Fibroblast of mammary gland (primary cell): ENCODE measurements around the gene CAPSL.

ENCODE experiments used
- DNase-seq: peaks from one replicate; pipeline ENCODE4 v3.0.0-alpha.2; 2010; ENCODE audit warnings: low read depth
- H3K4me3 ChIP-seq: 2 replicates; pipeline ENCODE4 v1.5.1; 2011; ENCODE audit warnings: low read depth, mild to moderate bottlenecking, low read length, moderate library complexity; ENCODE audit not compliant: control insufficient read depth
- CTCF ChIP-seq: conservative IDR thresholded peaks from 2 replicates; pipeline ENCODE4 v1.5.1; 2011; ENCODE audit warnings: low read depth, low read length, inconsistent platforms; ENCODE audit not compliant: control insufficient read depth, insufficient read depth

CAPSL gene

GRCh38 chr5:35879649-35880048 is 58.8 kb downstream of the CAPSL start:
- TF ChIP-seq CTCF = no peak
- no peak overlapping the region for H3K4me3 ChIP-seq
- DNase-seq = no peak

DNA sequence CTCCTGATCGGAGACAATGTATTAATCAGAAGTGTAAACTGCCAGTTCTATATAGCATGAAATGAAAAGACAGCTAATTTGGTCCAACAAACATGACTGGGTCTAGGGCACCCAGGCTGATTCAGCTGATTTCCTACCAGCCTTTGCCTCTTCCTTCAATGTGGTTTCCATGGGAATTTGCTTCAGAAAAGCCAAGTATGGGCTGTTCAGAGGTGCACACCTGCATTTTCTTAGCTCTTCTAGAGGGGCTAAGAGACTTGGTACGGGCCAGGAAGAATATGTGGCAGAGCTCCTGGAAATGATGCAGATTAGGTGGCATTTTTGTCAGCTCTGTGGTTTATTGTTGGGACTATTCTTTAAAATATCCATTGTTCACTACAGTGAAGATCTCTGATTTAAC is 59.3 kb downstream of the CAPSL start:
- no peak for DNase-seq
- TF ChIP-seq CTCF = no peak

DNA sequence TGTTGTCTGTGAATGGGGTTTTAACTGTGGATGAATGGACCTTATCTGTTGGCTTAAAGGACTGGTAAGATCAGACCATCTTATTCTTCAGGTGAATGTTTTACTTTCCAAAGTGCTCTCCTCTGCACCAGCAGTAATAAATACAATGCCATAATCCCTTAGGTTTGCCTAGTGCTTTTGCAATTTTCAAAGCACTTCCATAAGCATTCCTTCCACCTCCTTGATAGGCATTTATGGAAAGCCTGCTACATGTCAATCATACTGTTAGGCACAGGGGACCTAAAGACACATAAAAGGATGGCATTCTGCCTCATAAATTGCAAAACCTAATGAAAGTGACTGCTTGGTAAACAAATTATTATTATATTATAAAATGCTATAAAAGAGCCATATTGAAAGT is 60.3 kb downstream of the CAPSL start:
- TF ChIP-seq CTCF = no peak
- no peak for DNase-seq
- no peak overlapping the region for H3K4me3 ChIP-seq

More for the DNA sequence above, 59.3 kb downstream of the CAPSL start:
- H3K4me3 ChIP-seq = no peak overlapping the region

DNA sequence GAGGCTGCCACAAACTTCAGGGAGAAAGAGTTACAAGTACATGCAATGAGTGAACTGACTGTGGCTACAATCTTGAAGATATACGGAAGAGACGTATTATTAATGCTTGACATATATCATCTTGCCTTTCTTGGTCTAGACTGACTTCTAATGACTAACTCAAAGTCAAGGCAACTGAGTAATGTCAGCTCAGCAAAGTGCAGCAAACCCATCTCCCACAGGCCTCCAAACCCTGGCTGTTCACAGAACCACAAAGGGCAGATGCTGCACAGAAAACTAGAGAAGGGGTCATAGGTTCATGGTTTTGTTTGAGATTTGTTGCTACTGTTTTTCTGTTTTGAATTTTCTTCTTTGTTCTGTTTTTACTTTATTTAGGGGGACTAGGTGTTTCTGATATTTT is 60.8 kb downstream of the CAPSL start:
- H3K4me3 ChIP-seq = no peak overlapping the region
- no peak for TF ChIP-seq CTCF
- DNase-seq = no peak

GRCh38 chr5:35876922-35877321 is 61.5 kb downstream of the CAPSL start:
- peak; percentile 77 for DNase-seq
- TF ChIP-seq CTCF = no peak
- no peak overlapping the region for H3K4me3 ChIP-seq

- H3K4me3 ChIP-seq = no peak overlapping the region
- DNase-seq = peak; percentile 43
- TF ChIP-seq CTCF = no peak
These were observed 62.0 kb downstream of the CAPSL start for GRCh38 chr5:35876454-35876853.

GRCh38 chr5:35870605-35871004 is 67.8 kb downstream of the CAPSL start:
- no peak overlapping the region for H3K4me3 ChIP-seq
- DNase-seq = no peak
- TF ChIP-seq CTCF = no peak
